Measurements from ENCODE around the gene DPPA3.

DNA sequence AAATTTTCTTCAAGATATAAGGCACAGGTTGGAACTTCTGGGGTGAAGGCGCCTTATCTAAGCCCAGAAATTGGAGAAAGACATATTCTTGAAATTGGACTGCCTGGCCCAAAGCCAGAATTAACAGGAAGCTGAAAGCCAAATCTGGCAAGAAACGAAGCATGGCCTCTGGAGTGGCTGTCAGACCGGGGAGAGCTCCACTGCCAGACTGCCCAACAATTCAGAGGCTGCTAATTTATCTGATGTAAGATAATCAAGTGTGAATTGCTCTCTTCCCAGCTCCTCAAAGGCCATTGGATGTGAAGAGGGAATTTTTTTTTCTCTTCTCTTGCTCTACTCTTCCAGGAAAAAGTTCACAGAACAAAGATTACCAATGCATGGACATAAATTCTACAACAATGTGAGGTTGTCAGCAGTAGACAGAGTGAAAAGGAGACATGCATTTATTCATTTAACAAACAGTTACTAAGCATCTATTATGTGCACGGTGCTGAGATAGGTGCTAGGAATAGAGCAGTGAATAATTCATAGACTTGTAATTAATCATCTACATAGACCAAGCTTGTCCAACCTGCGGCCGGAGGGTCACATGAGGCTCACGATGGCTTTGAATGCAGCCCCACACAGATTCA is 15.6 kb upstream of the DPPA3 start, which contains the start of gene GDF3:
- TF ChIP-seq, protein P1, sequence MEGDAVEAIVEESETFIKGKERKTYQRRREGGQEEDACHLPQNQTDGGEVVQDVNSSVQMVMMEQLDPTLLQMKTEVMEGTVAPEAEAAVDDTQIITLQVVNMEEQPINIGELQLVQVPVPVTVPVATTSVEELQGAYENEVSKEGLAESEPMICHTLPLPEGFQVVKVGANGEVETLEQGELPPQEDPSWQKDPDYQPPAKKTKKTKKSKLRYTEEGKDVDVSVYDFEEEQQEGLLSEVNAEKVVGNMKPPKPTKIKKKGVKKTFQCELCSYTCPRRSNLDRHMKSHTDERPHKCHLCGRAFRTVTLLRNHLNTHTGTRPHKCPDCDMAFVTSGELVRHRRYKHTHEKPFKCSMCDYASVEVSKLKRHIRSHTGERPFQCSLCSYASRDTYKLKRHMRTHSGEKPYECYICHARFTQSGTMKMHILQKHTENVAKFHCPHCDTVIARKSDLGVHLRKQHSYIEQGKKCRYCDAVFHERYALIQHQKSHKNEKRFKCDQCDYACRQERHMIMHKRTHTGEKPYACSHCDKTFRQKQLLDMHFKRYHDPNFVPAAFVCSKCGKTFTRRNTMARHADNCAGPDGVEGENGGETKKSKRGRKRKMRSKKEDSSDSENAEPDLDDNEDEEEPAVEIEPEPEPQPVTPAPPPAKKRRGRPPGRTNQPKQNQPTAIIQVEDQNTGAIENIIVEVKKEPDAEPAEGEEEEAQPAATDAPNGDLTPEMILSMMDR (IDR thresholded peaks at IDR 0.05): no peak
- TF ChIP-seq POLR2A (IDR thresholded peaks at IDR 0.05): no peak
- no peak for TF ChIP-seq POLR2AphosphoS5 (IDR thresholded peaks at IDR 0.05)
- no peak for TF ChIP-seq EP300 (IDR thresholded peaks at IDR 0.05; ENCODE audit: low read depth)
